GM12865 (cell line): ENCODE measurements around the gene MYO10.
A peak's percentile ranks its signal among the peaks of the same experiment; 100 is the strongest.

Experiments
- DNase-seq: peaks from one replicate; pipeline ENCODE4 v3.0.0; 2010; ENCODE audit warnings: low read depth
- H3K4me3 ChIP-seq: 2 replicates; pipeline ENCODE4 v1.5.1; 2011; ENCODE audit warnings: mild to moderate bottlenecking, low read depth, low read length, control low read depth
- TF ChIP-seq, protein P1 (sequence below): IDR thresholded peaks from 2 replicates; pipeline ENCODE4 v1.5.1; 2011; ENCODE audit warnings: low read length, control low read depth, low read depth, inconsistent platforms; ENCODE audit not compliant: insufficient read depth; ENCODE audit errors: missing control alignments

The MYO10 gene

GRCh38 chr5:16626696-16627264, 309.3 kb downstream of the MYO10 start:
- DNase-seq, result peak; percentile 18
- TF ChIP-seq, protein P1, sequence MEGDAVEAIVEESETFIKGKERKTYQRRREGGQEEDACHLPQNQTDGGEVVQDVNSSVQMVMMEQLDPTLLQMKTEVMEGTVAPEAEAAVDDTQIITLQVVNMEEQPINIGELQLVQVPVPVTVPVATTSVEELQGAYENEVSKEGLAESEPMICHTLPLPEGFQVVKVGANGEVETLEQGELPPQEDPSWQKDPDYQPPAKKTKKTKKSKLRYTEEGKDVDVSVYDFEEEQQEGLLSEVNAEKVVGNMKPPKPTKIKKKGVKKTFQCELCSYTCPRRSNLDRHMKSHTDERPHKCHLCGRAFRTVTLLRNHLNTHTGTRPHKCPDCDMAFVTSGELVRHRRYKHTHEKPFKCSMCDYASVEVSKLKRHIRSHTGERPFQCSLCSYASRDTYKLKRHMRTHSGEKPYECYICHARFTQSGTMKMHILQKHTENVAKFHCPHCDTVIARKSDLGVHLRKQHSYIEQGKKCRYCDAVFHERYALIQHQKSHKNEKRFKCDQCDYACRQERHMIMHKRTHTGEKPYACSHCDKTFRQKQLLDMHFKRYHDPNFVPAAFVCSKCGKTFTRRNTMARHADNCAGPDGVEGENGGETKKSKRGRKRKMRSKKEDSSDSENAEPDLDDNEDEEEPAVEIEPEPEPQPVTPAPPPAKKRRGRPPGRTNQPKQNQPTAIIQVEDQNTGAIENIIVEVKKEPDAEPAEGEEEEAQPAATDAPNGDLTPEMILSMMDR, result no peak
- H3K4me3 ChIP-seq, result no peak overlapping the region

GRCh38 chr5:16625096-16625495, 311.0 kb downstream of the MYO10 start:
- DNase-seq, result no peak
- no peak overlapping the region for H3K4me3 ChIP-seq
- TF ChIP-seq, protein P1, result no peak

GRCh38 chr5:16619136-16619535, 317.0 kb downstream of the MYO10 start:
- no peak overlapping the region for H3K4me3 ChIP-seq
- DNase-seq, result no peak

GRCh38 chr5:16618138-16618897, 317.8 kb downstream of the MYO10 start:
- DNase-seq, result no peak
- no peak overlapping the region for H3K4me3 ChIP-seq
- TF ChIP-seq, protein P1, result no peak

More at GRCh38 chr5:16619136-16619535, 317.0 kb downstream of the MYO10 start:
- TF ChIP-seq, protein P1, result no peak

GRCh38 chr5:16617274-16617968, 318.7 kb downstream of the MYO10 start:
- no peak for DNase-seq
- peak overlapping the region; percentile 23 for H3K4me3 ChIP-seq
- TF ChIP-seq, protein P1, result no peak

DNA sequence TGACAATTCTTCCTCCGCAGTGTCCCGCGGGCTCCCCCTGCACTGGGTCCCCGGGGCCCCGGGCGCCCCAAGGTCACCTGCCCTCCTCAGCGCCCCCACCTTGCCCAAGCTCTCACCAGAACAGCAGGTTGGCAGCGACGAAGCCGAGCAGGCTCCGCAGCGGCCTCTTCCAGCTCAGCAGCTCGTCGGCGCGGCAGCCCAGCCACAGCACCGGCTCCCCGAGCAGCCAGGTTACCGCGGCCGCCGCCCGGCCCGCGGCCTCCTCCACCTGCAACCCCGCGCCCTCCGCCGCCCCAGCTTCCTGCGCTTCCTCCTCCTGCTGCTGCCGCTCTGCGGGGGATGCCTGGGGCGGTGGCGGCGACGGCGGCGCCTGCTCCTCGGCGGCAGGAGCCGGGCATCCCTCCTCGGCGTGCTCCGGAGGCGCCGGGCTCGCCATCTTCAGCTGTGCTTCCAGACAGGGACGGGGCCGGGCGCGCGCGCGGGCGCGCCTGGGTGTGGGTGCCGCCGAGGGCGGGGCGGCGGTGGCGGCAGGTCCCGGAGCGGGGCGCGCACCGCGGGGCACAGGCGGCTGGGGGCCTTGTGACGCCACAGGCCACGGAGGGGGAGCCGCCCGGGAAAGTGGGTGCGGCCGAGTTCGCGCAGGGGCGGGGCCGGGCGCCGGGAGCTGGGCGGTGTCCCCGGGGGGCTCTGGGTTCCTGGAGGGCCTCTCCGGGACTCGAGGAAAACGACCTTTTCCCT, 319.4 kb downstream of the MYO10 start, which contains the start of gene RETREG1:
TSS of gene RETREG1 (minus strand) at position 462 of the 738 bp plus-strand sequence. CDS start at position 436, 26 bp downstream.
- peak; percentile 25 for DNase-seq
- peak within 1 kb of the TSS; percentile 42 for H3K4me3 ChIP-seq
- TF ChIP-seq, protein P1, result no peak
